GM21360 (cell line): Measurements from ENCODE around the gene MTERF1.
"Not testable (repeated sequence)": the region's sequence is repeated elsewhere in the genome, so short reads cannot be mapped to it uniquely, and the experiment has no call there.

ENCODE experiments used
- ATAC-seq: cut with Tn5 transposase; IDR thresholded peaks from one replicate; pipeline ENCODE4 v1.9.1; 2021; ENCODE audit warnings: mild to moderate bottlenecking, moderate library complexity; ENCODE audit not compliant: unreplicated experiment

MTERF1 gene

DNA sequence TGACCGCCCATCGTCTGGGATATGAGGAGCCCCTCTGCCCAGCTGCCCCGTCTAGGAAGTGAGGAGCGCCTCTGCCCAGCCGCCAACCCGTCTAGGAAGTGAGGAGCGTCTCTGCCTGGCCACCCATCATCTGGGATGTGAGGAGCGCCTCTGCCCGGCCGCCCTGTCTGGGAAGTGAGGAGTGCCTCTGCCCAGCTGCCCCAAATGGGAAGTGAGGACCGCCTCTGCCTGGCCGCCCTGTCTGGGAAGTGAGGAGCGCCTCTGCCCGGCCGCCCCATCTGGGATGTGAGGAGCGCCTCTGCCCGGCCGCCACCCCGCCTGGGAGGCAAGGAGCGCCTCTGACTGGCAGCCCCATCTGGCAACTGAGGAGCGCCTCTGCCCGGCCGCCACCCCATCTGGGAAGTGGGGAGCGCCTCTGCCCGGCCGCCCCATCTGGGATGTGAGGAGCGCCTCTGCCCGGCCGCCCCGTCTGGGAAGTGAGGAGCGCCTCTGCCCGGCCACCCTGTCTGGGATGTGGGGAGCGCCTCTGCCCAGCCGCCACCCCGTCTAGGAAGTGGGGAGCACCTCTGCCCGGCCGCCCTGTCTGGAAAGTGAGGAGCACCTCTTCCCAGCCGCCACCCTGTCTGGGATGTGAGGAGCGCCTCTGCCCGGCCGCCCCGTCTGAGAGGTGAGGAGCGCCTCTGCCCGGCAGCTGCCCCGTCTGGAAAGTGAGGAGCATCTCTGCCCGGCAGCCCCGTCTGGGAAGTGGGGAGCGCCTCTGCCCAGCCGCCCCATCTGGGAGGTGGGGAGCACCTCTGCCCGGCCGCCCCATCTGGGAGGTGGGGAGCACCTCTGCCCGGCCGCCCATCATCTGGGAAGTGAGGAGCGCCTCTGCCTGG, 7.1 kb upstream of the MTERF1 start:
- ATAC-seq: not testable (repeated sequence)

DNA sequence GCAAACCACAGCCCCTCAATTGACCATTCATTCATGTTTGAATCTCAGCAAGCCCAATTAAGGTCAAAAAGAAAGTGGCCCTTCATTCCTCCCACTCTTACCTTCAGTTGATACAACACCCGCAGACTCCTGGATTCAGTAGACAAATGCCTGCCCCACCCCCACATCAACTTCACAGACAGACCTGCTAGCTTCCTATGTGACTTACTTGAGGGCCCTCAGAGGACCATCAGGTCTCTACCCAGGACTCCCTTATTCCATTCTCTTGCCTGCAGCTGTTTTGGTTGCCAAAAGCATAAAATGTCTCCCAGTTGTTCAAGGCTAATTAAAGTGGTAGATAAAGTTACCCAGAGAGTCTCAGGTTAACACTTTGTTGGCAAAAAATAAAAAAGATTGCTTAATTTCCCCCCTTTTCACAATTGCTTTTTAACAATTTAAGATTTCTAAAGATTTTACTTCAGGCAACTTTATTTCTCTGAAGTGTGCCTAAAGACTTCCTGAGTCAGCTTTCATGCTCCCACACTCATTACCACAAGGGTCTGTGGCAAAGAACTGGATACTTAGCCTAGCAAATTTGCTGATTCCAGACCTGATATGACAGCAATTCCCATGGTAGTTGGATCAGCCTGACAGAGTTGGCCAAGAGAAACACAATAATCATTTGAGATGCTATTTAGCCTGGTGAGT, 3.3 kb upstream of the MTERF1 start:
- ATAC-seq: no peak

DNA sequence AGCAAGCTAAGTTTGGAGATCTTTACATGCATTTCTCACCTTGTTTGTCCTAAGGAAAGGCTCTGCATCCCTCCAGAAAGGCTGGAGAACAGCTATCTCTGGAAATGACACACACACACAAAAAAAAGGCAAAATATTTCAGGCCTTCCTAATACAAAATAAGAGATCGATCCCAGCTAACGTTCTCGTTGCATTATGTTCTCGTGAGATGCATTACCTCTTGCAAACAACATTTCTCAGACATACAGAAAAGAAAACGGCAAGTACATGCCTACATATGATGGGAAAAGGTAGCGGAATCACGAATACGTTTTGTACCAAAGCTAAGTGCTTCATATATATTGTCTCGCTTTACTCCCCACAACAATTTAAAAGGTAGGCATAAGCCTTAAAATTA, 488 bp downstream of the MTERF1 start:
- no peak for ATAC-seq

DNA sequence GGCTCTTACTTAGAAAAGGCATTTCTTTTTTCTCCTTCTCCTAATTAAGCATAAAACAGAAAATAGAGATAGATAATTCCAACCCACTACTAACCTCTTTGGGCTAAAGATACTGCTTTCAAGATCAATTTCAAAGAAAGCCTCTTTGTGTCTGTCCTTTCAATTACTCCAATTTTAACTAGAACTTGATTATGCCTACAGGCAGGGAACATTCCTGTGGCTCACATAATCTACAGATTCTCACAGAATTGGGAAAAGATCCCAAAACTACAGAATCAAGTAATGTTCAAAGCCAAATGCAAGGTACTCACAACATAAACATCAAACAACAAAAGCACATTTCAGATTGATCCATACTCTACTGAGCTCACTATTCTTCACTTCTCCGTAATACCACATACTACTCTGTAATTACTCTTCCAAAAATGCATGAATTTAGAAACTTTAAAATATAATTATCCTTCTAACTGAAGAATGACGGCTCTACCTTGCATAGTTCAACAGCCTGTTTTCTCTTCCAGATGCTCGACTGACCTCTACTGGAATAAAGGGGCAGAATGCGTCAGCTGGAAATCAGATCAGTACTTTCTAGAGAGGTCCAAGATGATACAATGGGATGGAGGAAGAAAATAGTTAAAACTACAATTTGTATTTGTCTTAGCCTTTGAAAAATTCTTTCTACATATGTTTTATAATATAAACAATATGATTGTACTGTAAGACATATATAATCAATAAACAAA, 3.9 kb downstream of the MTERF1 start:
- ATAC-seq: no peak

DNA sequence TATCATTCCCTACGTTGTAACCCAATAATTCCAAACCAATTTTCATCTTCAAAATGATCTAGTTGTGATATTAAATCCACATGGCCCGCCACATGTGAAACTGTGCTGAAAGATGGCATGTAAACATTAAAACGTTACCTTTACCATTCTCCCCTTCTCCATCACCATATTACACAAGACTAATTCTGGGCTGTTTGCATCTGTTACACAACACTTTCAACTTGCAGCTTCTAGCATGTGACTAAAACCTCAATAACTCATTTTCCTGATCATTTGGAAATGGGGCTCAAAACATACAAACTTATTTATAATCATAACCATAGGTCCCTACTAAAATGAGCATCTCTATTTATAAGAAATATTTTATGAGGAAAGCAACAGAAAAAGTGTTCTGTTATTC, 4.7 kb downstream of the MTERF1 start:
- ATAC-seq: no peak

DNA sequence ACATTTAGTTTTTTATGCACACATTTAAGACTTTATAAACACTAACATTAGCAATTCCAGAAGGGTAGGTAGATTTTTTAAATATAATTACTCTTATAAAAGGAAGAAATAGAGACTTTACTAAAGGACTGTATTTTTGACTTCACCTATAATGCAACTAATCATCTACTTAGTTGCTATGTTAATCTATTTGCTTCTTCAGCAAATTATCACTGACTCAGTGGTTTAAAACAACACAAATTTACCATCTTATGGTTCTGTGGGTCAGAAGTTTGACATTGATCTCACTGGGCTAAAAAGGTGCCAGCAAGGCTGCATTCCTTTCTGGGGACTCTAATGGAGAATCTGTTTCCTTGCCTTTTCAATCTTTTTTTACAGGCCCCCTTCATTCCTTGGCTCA, 7.6 kb downstream of the MTERF1 start:
- no peak for ATAC-seq

DNA sequence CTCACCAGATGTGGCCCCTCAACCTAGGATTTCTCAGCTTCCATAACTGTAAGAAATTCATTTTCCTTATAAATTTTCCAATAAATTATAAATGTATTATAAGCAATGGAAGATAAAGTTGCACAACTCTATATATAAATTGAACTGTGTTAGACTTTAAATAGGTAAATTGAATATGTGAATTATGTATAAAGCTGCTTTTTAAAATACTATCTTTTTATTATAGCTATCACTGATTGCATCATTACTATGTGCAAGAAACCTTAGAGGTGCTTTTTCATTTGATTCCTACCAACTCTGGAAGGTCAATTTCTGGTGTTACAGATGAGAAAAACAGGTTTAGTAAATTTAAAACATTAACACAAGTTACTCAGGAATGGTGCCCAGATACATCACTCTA, 8.4 kb downstream of the MTERF1 start:
- ATAC-seq: no peak

DNA sequence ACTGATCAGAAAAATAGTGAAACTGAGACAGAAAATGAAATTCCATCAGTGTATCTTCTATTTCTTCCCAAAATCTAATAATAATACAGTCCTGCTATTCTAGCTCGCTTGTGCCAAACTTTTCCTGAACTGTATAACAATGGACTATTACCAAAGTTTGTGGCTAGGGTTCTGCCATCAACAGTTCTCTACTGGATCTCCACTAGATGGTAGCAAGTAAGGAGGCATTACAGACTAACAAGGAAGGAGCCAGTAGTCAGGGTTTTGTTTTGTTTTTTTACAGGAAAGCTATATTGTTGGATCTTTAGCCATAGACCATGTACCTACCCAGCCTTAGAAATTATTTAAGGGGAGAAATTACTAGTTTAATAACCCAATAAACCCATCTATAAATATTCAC, 10.8 kb downstream of the MTERF1 start:
- no peak for ATAC-seq

DNA sequence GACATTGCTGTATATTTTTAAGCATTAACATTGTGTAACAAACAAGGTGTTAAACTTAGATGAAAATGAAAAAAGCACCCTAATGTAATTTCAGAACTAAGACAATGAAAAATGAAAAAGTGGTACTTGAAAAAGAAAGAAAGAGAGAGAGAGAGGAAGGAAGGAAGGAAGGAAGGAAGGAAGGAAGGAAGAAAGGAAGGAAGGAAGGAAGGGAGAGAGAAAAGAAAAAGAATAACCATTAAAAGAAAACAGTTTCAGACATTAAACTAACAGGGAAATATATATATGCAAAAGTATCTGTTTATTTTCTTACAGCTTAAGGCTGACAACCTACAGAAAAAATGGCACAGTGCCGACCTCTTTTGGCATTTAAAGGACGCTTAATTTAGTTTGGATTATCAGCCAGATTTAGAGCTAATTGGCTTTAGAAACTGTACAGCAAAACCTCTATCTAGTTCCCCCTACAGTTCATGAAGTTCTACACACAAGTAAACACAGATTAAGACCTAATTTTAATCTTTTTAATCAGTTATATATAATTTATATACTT, 13.8 kb downstream of the MTERF1 start:
- ATAC-seq: no peak

DNA sequence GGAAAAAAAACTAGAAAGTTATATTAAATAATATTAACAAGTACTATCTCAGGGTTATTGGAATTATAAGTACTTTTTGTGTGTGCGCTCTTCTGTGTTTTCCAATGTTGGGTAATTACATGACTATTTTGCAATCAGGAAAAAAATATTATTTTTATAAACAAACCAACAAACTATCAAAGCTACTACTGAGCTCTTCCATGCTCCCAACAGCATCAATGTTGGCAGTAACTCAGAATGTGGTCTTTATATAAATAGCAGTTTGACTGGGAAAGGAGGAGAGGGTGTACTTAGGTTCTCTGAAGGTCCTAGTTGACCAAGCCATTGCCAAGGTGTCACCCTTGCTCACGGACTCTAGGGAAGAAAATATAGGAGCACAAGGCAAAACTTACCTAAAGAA, 15.0 kb downstream of the MTERF1 start:
- no peak for ATAC-seq

DNA sequence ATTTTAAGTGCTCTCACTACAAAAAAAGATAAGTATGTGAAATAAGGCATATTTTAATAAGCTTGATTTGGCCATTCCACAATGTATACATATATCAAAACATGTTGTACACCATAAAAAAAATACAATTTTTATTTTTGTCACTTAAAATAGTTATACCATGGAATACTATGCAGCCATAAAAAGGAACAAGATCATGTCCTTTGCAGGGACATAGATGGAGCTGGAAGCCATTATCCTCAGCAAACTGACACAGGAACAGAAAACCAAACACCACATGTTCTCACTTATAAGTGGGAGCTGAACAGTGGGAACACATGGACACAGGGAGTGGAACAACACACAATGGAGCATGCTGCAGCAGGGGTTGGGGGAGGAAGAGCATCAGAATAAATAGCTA, 15.9 kb downstream of the MTERF1 start:
- ATAC-seq: not testable (repeated sequence)

DNA sequence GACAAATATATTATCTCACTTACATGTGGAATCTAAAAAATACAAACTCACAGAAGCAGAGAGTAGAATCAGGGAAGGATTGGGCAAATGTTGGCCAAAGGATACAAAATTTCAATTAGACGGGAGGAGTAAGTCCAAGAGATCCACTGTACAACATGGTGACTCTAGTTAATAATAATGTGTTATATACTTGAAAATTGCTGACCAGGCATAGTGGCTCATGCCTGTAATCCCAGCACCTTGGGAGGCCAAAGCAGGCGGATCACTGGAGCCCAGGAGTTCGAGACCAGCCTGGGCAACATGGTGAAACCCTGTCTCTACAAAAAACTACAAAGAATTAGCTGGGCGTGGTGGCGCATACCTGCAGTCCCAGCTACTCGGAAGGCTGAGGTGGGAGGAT, 16.4 kb downstream of the MTERF1 start:
- ATAC-seq: no peak

DNA sequence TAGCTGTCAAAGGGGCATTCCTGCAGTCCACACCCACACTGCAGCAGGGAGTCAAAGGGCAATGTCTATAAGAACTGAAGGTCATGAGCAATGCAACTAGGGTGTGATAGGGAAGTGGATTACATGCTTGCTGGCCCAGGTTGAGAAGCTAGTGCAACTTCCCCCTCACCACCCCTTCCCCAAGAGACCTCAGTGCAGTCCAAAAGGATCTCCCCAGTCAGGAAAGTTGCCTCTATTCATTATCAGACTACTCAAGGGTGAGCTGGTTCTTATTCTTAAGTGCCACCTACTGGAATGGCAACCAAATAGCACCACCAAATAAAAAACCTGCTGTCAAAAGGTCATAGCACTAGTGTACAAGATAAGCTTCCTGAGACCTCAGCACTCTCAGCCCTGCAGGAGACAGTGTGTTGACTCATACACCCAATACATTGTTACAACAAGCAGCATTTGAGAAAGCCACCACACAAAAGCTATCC, 28.2 kb downstream of the MTERF1 start:
- ATAC-seq: peak; percentile 69

DNA sequence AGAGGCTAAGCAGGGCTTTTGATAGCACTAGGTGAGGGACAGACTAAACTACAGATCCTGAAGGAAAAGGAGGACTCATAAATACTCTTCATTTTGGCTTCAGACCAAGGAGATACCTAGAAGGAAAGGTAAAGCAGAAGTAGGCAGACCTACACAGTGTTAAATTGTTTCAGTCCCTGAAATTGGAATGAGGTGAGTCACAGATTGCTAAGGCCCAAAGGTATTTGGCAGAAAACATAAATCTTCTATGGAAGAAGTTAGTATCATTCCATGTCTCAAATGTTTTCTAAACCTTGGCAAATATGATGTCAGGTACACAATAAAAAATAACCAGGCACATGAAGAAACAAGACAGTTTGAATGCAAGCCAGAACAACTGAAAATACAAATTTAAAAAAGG, 30.0 kb downstream of the MTERF1 start:
- ATAC-seq: no peak

DNA sequence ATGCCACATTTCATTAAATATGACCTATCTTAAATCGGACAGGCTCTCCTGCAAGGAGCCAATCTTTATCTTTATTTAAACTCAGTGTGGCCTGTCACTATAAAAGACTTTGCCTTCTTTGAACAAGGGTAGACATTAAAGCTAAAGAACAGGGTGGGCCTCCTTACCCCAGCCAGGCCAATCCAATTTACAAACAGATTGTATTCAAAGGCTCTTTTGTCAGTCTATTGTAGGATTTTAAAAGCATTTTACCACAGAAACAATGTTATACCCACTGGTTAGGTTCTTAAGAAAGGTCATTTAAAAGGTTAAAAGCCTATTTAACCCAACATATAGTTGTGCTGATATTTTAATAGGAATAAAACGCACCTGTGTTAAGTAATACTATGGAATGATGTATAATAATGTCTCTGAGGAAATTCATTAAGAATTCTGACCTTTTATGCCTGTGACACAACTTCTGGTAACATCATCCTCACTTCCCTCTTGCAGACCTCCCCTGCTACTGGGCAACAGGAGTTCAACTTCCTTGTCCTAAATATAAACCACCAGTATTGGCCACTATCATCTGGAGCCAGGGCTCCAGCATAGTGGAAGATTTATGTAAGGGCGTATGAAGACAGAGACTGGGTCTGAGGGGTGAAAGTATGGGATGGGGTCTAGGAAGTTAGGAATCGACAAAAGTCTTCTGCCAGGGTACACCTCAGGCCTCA, 32.5 kb downstream of the MTERF1 start:
- ATAC-seq: no peak

DNA sequence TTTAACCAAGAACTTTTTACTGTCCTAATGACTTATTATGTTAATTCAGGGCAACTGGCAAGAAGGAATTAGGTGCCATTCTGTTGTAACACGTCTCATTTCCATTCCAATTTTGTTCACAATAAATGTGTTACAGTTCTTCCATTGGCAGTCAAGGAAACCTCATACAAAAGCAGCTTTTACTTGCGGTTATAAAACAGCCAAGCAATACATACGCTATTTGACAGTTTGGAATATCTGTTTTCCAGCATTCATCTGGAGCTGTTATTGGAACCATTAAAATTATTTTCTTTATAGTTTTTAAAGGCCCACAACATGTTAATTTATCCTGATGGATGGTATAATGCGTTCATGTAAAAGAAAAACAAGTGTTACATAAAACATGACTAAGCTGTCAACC, 33.3 kb downstream of the MTERF1 start:
- ATAC-seq: no peak

DNA sequence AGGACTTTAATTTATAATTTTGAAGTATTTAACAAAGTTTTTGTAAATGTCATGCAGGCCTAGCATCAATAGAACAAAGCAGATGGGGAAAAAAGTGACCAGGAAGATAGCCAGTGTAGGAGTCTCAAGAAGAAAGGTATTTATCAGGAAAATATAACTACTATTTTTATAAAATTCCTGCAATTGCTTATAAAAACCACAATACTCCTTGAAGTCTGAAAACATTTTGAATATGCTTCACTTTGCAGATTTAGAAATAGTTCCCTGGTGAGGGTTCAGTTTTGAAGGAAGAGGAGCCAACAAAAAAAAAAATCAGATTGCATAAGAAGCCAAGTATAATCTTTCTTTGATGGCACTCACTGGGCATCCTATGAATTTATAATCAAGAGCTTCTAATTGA, 34.1 kb downstream of the MTERF1 start:
- ATAC-seq: no peak

DNA sequence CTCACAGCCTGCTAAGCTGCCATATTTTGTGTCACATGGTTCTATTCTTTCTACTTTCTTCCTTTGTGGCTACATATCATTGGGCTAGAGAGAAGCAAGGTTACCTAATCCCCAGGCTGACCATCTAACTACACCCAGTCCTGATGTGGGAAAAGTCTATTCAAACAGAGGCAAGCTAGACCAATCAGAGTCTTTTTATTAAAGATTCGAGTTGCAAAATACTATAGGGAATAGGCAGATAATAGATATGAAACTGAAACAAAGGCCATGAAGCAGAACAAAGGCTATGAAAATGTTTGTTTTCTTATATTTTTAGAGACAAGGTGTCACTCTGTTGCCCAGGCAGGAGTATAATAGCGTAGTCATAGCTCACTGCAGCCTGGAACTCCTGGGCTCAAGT, 36.7 kb downstream of the MTERF1 start:
- ATAC-seq: peak; percentile 85

DNA sequence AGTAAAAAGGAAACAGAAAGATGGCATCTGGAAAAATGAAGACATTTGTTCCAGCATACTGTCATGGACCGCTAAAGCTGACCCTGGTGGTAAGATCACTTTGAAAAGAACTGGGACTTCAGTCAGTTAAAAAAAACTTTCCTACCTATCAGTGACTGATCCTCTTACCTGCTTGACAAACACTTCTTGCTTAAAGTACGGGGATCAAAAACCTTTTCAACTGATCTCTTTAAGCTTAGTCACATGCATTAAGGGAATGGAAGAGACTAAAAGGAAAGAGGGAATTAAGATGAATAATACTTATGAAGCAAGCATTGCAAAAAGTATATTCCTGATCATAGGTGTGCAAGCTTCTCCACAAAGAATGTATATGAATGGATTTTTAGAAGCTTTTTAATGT, 42.1 kb downstream of the MTERF1 start:
- no peak for ATAC-seq

DNA sequence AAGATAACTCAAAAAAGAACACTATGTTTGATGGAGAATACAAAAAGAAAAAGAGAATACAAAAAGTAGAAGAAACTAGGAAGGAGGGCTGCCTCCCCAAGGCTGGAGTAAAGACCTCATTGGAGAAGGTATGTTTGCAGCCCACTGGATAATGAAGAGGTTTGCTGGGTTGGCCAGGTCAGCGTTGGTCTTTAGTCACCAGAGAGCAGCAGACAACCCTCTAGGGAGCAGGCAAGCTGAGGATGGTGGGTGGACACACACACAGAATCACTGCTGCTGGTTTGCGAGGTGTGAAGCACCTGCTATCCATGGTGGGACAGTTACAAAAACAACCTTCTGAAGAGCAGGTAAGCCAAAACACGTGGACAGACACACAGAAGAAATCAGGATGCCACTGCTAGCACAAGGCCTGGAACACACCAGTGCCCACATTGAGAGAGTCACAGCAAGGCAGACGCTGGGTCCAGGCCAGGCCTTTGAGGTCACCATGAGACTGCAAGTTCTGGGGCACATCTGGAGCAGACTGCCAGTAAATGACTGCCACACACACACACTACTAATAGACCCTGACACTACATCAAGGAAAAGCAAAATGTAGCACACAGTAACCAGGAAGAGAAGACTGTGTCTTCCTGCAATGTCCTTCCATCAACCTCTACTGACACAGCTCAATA, 43.0 kb downstream of the MTERF1 start:
- no peak for ATAC-seq
